ENCODE measurements around the gene DEFB131B. TPM values are rescaled to one million over a fixed set of nuclear protein-coding genes. Genes with fewer than 3 reads are reported as not detected.

The DEFB131B gene
- total RNA-seq, 1 donor from 2014 or later = not detected

DNA sequence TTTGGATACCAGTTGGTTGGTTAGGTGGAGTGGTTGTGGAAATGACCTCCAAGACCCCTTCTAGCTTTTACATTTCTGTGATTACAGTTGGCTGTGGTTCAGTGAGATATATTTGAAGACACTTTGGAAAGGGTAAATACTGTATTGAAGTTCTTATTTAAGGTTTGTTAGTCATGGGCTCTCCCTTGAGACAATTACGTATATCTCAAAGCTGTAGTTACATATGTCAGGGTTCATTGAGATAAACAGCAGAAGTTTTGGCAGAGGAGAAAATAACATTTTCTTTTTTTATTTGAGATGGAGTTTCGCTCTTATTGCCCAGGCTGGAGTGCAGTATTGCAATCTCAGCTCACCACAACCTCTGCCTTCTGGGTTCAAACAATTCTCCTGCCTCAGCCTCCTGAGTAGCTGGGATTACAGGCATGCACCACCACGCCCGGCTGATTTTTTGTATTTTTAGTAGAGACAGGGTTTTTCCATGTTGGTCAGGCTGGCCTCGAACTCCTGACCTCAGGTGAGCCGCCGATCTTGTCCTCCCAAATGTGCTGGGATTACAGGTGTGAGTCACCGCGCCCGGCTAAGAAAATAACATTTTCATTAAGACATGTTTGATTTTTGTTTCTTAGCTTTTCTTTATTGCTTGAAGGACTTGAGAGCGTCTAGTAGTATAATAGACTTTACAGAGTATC lies 52.4 kb downstream of the DEFB131B start:
- no peak overlapping the region for H3K27ac ChIP-seq (ENCODE audit: low read depth, low read length)
- H3K36me3 ChIP-seq (ENCODE audit: control insufficient read depth in 3 of 3, insufficient read depth in 3 of 3, low read length in 3 of 3) = peaks cover 0 to 2% (median 0%) of the 10 kb centered on the region in 3 donors
- H3K9me3 ChIP-seq (ENCODE audit: control insufficient read depth in 3 of 3, low read length in 3 of 3) = no peaks in the 10 kb centered on the region
- H3K27me3 ChIP-seq (ENCODE audit: control insufficient read depth in 3 of 3, insufficient read depth in 3 of 3, low read length in 3 of 3) = no peaks in the 10 kb centered on the region
- peak overlapping the region in 1 of 3 donors; percentile 1 for H3K9ac ChIP-seq (ENCODE audit: low read depth in 1 of 3, low read length in 3 of 3)
- H3K4me1 ChIP-seq (ENCODE audit: control insufficient read depth in 3 of 3, insufficient read depth in 3 of 3, low read length in 3 of 3) = peaks cover 26 to 52% (median 46%) of the 10 kb centered on the region in 3 donors
- H3K4me3 ChIP-seq (ENCODE audit: low read length in 3 of 3) = peak overlapping the region in 2 of 3 donors; percentile 99 to 100

GRCh38 chr11:71931245-71931602 lies 53.0 kb downstream of the DEFB131B start:
- Histone ChIP-seq H3K4me3 (ENCODE audit: low read length in 3 of 3) (peak overlapping the region in 1 of 3 donors; percentile 25), H3K9me3 (ENCODE audit: control insufficient read depth in 3 of 3, low read length in 3 of 3) (no peaks in the 10 kb centered on the region), H3K4me1 (ENCODE audit: control insufficient read depth in 3 of 3, insufficient read depth in 3 of 3, low read length in 3 of 3) (peaks cover 26 to 52% (median 46%) of the 10 kb centered on the region in 3 donors), H3K36me3 (ENCODE audit: control insufficient read depth in 3 of 3, insufficient read depth in 3 of 3, low read length in 3 of 3) (peaks cover 0 to 2% (median 0%) of the 10 kb centered on the region in 3 donors), H3K27ac (ENCODE audit: low read depth, low read length) (no peak overlapping the region), H3K9ac (ENCODE audit: low read depth in 1 of 3, low read length in 3 of 3) (peak overlapping the region in 2 of 3 donors; percentile 1 to 30), H3K27me3 (ENCODE audit: control insufficient read depth in 3 of 3, insufficient read depth in 3 of 3, low read length in 3 of 3) (no peaks in the 10 kb centered on the region)

DNA sequence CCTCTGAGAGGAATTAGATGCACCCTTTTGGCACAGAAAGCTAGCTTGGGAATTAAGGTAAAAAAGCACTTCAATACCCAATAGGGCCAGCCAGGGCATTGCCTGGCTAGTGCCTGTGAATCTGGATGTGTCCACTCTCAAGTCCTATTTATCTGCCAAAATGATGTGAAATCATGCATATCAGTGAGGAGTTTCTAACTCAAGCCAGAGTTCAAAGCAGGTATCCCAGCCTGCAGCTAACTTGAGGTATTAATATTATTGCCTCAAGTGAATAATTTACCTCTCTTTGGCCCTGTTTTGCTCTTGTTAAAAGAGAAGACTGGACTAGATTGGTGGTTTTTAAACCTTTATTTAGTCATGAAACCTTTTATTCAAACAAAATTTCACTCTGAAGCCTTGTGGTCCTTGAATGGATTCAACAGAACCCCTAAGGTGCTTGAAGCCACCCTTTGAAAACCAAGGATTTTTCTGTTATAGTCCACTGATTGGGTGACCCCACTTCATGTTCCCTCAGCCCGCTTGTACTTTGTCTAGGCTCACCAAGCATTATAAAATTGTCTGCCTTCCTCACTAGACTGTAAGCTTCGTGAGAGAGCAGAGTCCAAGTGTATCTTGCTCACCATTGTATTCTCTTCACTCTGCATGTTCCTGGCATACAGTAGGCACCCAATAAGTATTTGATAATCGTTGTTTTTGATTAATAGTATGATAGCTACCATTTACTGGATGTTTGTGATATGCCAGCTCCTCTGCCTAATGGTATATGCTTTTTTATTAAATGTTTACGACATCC lies 55.1 kb downstream of the DEFB131B start:
- H3K27me3 ChIP-seq (ENCODE audit: control insufficient read depth in 3 of 3, insufficient read depth in 3 of 3, low read length in 3 of 3) = no peaks in the 10 kb centered on the region
- H3K9ac ChIP-seq (ENCODE audit: low read depth in 1 of 3, low read length in 3 of 3) = no peak overlapping the region
- H3K9me3 ChIP-seq (ENCODE audit: control insufficient read depth in 3 of 3, low read length in 3 of 3) = no peaks in the 10 kb centered on the region
- peaks cover 26 to 48% (median 47%) of the 10 kb centered on the region in 3 donors for H3K4me1 ChIP-seq (ENCODE audit: control insufficient read depth in 3 of 3, insufficient read depth in 3 of 3, low read length in 3 of 3)
- peaks cover 0 to 2% (median 2%) of the 10 kb centered on the region in 3 donors for H3K36me3 ChIP-seq (ENCODE audit: control insufficient read depth in 3 of 3, insufficient read depth in 3 of 3, low read length in 3 of 3)
- H3K27ac ChIP-seq (ENCODE audit: low read depth, low read length) = no peak overlapping the region
- H3K4me3 ChIP-seq (ENCODE audit: low read length in 3 of 3) = no peak overlapping the region

Small RNA genes lying within 50 kb of the gene (small RNA-seq; reads per million reads assigned to genes)
- gene RNA5SP342 = not detected

Other genes with a start within 250 kb of the DEFB131B start
- gene DEFB108B, start 45.3 kb upstream of the DEFB131B start, total RNA-seq = not detected
- 13.6 TPM for gene XNDC1N, start 50.1 kb downstream of the DEFB131B start, total RNA-seq
- 25.6 TPM for gene RNF121, start 50.6 kb downstream of the DEFB131B start, total RNA-seq
- 3.1 TPM for gene IL18BP, start 120.5 kb downstream of the DEFB131B start, total RNA-seq
- gene NUMA1, start 202.1 kb downstream of the DEFB131B start, total RNA-seq = 177 TPM
- gene LRRC51, start 202.4 kb downstream of the DEFB131B start, total RNA-seq = 2.6 TPM
- 42.3 TPM for gene LAMTOR1, start 224.8 kb downstream of the DEFB131B start, total RNA-seq
- not detected for gene TOMT, start 227.5 kb downstream of the DEFB131B start, total RNA-seq
- 7.8 TPM for gene ANAPC15, start 234.2 kb downstream of the DEFB131B start, total RNA-seq

Data from skeletal muscle tissue (tissue), 5 donors.